GM10248 (cell line): ENCODE data around the gene MGAT4A.

Experiments used
- CTCF ChIA-PET: fragments of 300-600 bp; sonication (Branson Sonifier 250); formaldehyde crosslinking; extraction: SDS; loops from one replicate; lab custom pipeline; 2021; ENCODE audit warnings: antibody characterized with exemption; lab: Yijun Ruan, JAX
- POLR2A ChIA-PET: fragments of 350-650 bp; sonication (Branson Sonifier 250); formaldehyde crosslinking; extraction: SDS; loops from one replicate; lab custom pipeline; 2020; ENCODE audit warnings: antibody characterized with exemption; lab: Yijun Ruan, JAX
- DNase-seq: peaks from one replicate; pipeline ENCODE4 v3.0.0; 2012; ENCODE audit errors: extremely low spot score
- CTCF ChIP-seq: IDR thresholded peaks from 2 replicates; pipeline ENCODE4 v1.5.1; 2012; ENCODE audit warnings: mild to moderate bottlenecking, low read depth; ENCODE audit errors: extremely low read depth, missing control alignments, control extremely low read depth

Gene MGAT4A

GRCh38 chr2:98579926-98580325 lies 151.0 kb downstream of the MGAT4A start:
- DNase-seq = no peak
- no peak for TF ChIP-seq CTCF
- CTCF ChIA-PET = interaction anchor here (1.6 to 4.7 kb wide), 2 partner anchors 11 to 168 kb away, joined by 6 to 30 read pairs; no protein-coding TSS in a partner anchor
- POLR2A ChIA-PET = no interaction called here

GRCh38 chr2:98578231-98578630 lies 152.7 kb downstream of the MGAT4A start:
- no peak for DNase-seq
- POLR2A ChIA-PET = no interaction called here
- TF ChIP-seq CTCF = no peak
- CTCF ChIA-PET = interaction anchor here (1.3 to 4.7 kb wide), 2 partner anchors 9 to 11 kb away, joined by 3 to 30 read pairs; no protein-coding TSS in a partner anchor

GRCh38 chr2:98577313-98577712 lies 153.6 kb downstream of the MGAT4A start:
- POLR2A ChIA-PET = no interaction called here
- DNase-seq = no peak
- TF ChIP-seq CTCF = no peak
- CTCF ChIA-PET = interaction anchor here (1.6 to 4.7 kb wide), 2 partner anchors 8 to 488 kb away, joined by 3 to 30 read pairs; no protein-coding TSS in a partner anchor

GRCh38 chr2:98576666-98577312 lies 154.1 kb downstream of the MGAT4A start:
- no peak for DNase-seq
- ChIA-PET POLR2A (no interaction called here), CTCF (interaction anchor here (1.6 to 4.7 kb wide), 2 partner anchors 8 to 489 kb away, joined by 3 to 30 read pairs; no protein-coding TSS in a partner anchor)
- no peak for TF ChIP-seq CTCF

GRCh38 chr2:98573426-98573825 lies 157.5 kb downstream of the MGAT4A start:
- ChIA-PET CTCF (interaction anchor here (1.4 to 1.9 kb wide), 2 partner anchors 16 to 161 kb away, joined by 3 to 4 read pairs; no protein-coding TSS in a partner anchor), POLR2A (no interaction called here)
- TF ChIP-seq CTCF = no peak
- no peak for DNase-seq

GRCh38 chr2:98572676-98573075 lies 158.3 kb downstream of the MGAT4A start:
- ChIA-PET CTCF (interaction anchor here (1.3 to 5.4 kb wide), 3 partner anchors 11 to 160 kb away, joined by 3 to 54 read pairs (median 4); no protein-coding TSS in a partner anchor), POLR2A (no interaction called here)
- TF ChIP-seq CTCF = no peak
- no peak for DNase-seq
